Neural progenitor cell (in vitro differentiated cells): ENCODE results near the gene SETD3.

Source experiments
- CTCF ChIP-seq: fragments of 200-600 bp; sonication (generic); IDR thresholded peaks from 2 replicates; pipeline ENCODE4 v1.5.1; 2017; ENCODE audit warnings: antibody characterized with exemption, mild to moderate bottlenecking
- EZH2 ChIP-seq: fragments of 200-600 bp; sonication (generic); IDR thresholded peaks from 2 replicates; pipeline ENCODE4 v1.6.1; 2017; ENCODE audit warnings: antibody characterized with exemption, mild to moderate bottlenecking, moderate library complexity

- TF ChIP-seq CTCF: no peak
- no peak for TF ChIP-seq EZH2
These were observed 24.4 kb upstream of the SETD3 start for GRCh38 chr14:99505089-99505488.
